Fibroblast of lung (primary cell): ENCODE measurements around the gene MDFIC. TPM values are rescaled to one million over a fixed set of nuclear protein-coding genes. Genes with fewer than 3 reads are reported as not detected.

Experiments
- DNase-seq, 2 donors: peaks; one replicate each; pipeline versions ENCODE4 v3.0.0 to v3.0.0-alpha.2; 2010; ENCODE audit warnings: low read depth in 2 of 2
- H2AFZ ChIP-seq: 2 replicates; pipeline ENCODE4 v1.5.1; 2012; ENCODE audit warnings: low read length, control low read depth, inconsistent platforms
- H3K27ac ChIP-seq: 2 replicates; pipeline ENCODE4 v1.5.1; 2011; ENCODE audit warnings: low read length, control low read depth; ENCODE audit not compliant: insufficient read depth
- H3K27me3 ChIP-seq: 2 replicates; pipeline ENCODE4 v1.5.1; 2011; ENCODE audit warnings: mild to moderate bottlenecking, low read length; ENCODE audit not compliant: control insufficient read depth, insufficient read depth
- H3K36me3 ChIP-seq: 2 replicates; pipeline ENCODE4 v1.5.1; 2011; ENCODE audit warnings: low read length; ENCODE audit not compliant: control insufficient read depth, insufficient read depth
- H3K4me1 ChIP-seq: 2 replicates; pipeline ENCODE4 v1.5.1; 2011; ENCODE audit warnings: low read length; ENCODE audit not compliant: control insufficient read depth, insufficient read depth; ENCODE audit errors: extremely low read depth
- H3K4me2 ChIP-seq: 2 replicates; pipeline ENCODE4 v1.5.1; 2011; ENCODE audit warnings: low read length, control low read depth; ENCODE audit not compliant: insufficient read depth; ENCODE audit errors: extremely low read depth
- H3K4me3 ChIP-seq, 4 experiments: fragments of 200-600 bp in 1 of 4; sonication (generic) in 1 of 4; replicated peaks in 1 of 4; 2 replicates each; pipeline ENCODE4 v1.5.1; 2011 to 2016; ENCODE audit warnings: low read length in 4 of 4, low read depth in 3 of 4, mild to moderate bottlenecking in 3 of 4, control low read depth in 2 of 4, inconsistent platforms in 1 of 4, mixed read lengths in 1 of 4; ENCODE audit not compliant: insufficient read depth in 1 of 4; ENCODE audit errors: control extremely low read depth in 1 of 4
- H3K79me2 ChIP-seq: 2 replicates; pipeline ENCODE4 v1.5.1; 2012; ENCODE audit warnings: mild to moderate bottlenecking, low read length, inconsistent platforms; ENCODE audit not compliant: control insufficient read depth, insufficient read depth
- H3K9ac ChIP-seq: 2 replicates; pipeline ENCODE4 v1.5.1; 2011; ENCODE audit warnings: mild to moderate bottlenecking, low read length, control low read depth; ENCODE audit not compliant: insufficient read depth
- H3K9me3 ChIP-seq: 2 replicates; pipeline ENCODE4 v1.5.1; 2012; ENCODE audit warnings: low read depth, low read length; ENCODE audit not compliant: control insufficient read depth, insufficient read depth
- H4K20me1 ChIP-seq: 2 replicates; pipeline ENCODE4 v1.5.1; 2011; ENCODE audit warnings: low read length; ENCODE audit not compliant: control insufficient read depth, insufficient read depth; ENCODE audit errors: extremely low read depth
- EZH2 ChIP-seq: IDR thresholded peaks from 2 replicates; pipeline ENCODE4 v1.5.1; 2012; ENCODE audit warnings: low read length, control low read depth, mild to moderate bottlenecking; ENCODE audit errors: missing control alignments
- polyA plus RNA-seq, 2 donors: library from polyadenylated mRNA; depleted of rRNA in 1 of 2; stranded (reverse) in 1 of 2; unstranded in 1 of 2; fragments of >200 nt; gene quantifications; 2 replicates each; pipeline ENCODE4 v1.2.1, GENCODE V29; 2011 to 2012; ENCODE audit warnings: missing spikeins in 1 of 2
- total RNA-seq: library from RNA; depleted of rRNA; stranded (reverse); fragments of >200 nt; gene quantifications from 2 replicates; pipeline ENCODE4 v1.2.1, GENCODE V29; 2014
- TF ChIP-seq, protein P1 (sequence below), 2 donors: IDR thresholded peaks in 1 of 2; conservative IDR thresholded peaks in 1 of 2; 1 replicate in 1 of 2; 2 replicates in 1 of 2; pipeline ENCODE4 v1.5.1; 2011 to 2012; ENCODE audit warnings: low read length in 2 of 2, control low read depth in 1 of 2, inconsistent platforms in 1 of 2, low read depth in 1 of 2, mild to moderate bottlenecking in 1 of 2

MDFIC gene
- total and polyA plus RNA-seq, 2 donors (not counting 1 experiment from before 2014, with no cell fraction given) = 38.7 to 67.4 TPM

DNA sequence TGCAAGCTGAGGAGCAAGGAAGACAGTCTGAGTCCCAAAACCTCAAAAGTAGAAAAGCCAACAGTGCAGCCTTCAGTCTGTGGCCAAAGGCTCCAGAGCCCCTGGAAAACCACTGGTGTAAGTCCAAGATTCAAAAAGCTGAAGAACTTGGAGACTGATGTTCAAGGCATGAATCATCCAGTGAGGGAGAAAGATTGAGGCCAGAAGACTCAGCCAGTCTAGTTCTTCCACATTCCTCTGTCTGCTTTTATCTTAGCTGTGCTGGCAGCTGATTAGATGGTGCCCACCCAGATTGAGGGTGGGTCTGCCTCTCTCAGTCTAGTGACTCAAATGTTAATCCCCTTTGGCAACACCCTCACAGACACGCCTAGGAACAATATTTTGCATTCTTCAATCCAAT, 20.1 kb upstream of the MDFIC start:
- DNase-seq = peak in 1 of 2 donors; percentile 87
- Histone ChIP-seq H4K20me1 (no peaks in the 10 kb centered on the region), H3K4me1 (no peaks in the 10 kb centered on the region)

GRCh38 chr7:114903131-114903530, 18.8 kb upstream of the MDFIC start:
- Histone ChIP-seq H2AFZ (no peak overlapping the region), H3K9ac (no peak overlapping the region), H3K27ac (no peak overlapping the region), H3K9me3 (no peaks in the 10 kb centered on the region), H4K20me1 (no peaks in the 10 kb centered on the region), H3K4me2 (no peak overlapping the region), H3K79me2 (no peaks in the 10 kb centered on the region), H3K27me3 (no peaks in the 10 kb centered on the region), H3K36me3 (no peaks in the 10 kb centered on the region), H3K4me3 (no peak overlapping the region), H3K4me1 (no peaks in the 10 kb centered on the region)
- TF ChIP-seq, protein P1, sequence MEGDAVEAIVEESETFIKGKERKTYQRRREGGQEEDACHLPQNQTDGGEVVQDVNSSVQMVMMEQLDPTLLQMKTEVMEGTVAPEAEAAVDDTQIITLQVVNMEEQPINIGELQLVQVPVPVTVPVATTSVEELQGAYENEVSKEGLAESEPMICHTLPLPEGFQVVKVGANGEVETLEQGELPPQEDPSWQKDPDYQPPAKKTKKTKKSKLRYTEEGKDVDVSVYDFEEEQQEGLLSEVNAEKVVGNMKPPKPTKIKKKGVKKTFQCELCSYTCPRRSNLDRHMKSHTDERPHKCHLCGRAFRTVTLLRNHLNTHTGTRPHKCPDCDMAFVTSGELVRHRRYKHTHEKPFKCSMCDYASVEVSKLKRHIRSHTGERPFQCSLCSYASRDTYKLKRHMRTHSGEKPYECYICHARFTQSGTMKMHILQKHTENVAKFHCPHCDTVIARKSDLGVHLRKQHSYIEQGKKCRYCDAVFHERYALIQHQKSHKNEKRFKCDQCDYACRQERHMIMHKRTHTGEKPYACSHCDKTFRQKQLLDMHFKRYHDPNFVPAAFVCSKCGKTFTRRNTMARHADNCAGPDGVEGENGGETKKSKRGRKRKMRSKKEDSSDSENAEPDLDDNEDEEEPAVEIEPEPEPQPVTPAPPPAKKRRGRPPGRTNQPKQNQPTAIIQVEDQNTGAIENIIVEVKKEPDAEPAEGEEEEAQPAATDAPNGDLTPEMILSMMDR (conservative IDR thresholded peaks at IDR 0.05 in 1 of 2, IDR thresholded peaks at IDR 0.05 in 1 of 2; ENCODE audit: low read depth in 1 of 2, low read length in 2 of 2) = no peak
- DNase-seq = no peak

More for the DNA sequence above, 20.1 kb upstream of the MDFIC start:
- H3K4me2 ChIP-seq = no peak overlapping the region
- H3K4me3 ChIP-seq = no peak overlapping the region
- H3K27me3 ChIP-seq = no peaks in the 10 kb centered on the region
- H3K79me2 ChIP-seq = no peaks in the 10 kb centered on the region
- no peak overlapping the region for H2AFZ ChIP-seq
- H3K27ac ChIP-seq = no peak overlapping the region
- no peaks in the 10 kb centered on the region for H3K9me3 ChIP-seq
- H3K9ac ChIP-seq = no peak overlapping the region
- H3K36me3 ChIP-seq = no peaks in the 10 kb centered on the region
- no peak for TF ChIP-seq EZH2
- TF ChIP-seq, protein P1 (conservative IDR thresholded peaks at IDR 0.05 in 1 of 2, IDR thresholded peaks at IDR 0.05 in 1 of 2; ENCODE audit: low read depth in 1 of 2, low read length in 2 of 2) = no peak

DNA sequence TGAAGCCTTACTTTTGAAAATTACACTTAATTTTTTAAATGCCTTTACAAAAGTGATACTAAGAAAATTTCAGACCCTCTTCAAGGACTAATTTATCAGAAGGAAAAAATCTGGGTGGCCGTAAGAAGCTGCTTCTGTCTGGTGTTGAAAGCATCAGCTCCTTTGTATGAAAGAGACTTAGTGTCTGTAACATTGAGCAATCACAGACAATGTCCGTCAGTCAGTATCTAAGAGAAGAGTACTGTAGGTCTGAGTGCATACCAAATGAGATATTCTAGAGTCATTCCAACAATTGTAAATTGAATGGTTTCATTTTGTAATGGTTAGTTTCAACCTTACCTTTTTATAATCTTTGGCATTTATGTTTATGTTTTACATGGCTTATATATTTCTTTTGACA, 11.1 kb upstream of the MDFIC start:
- no peaks in the 10 kb centered on the region for H3K36me3 ChIP-seq

More for the DNA sequence above, 11.1 kb upstream of the MDFIC start:
- no peaks in the 10 kb centered on the region for H3K9me3 ChIP-seq
- no peak for DNase-seq
- H3K4me2 ChIP-seq = no peak overlapping the region
- no peak overlapping the region for H3K27ac ChIP-seq
- no peaks in the 10 kb centered on the region for H3K79me2 ChIP-seq
- H4K20me1 ChIP-seq = no peaks in the 10 kb centered on the region
- no peak overlapping the region for H3K9ac ChIP-seq
- TF ChIP-seq EZH2 = no peak
- TF ChIP-seq, protein P1 (conservative IDR thresholded peaks at IDR 0.05 in 1 of 2, IDR thresholded peaks at IDR 0.05 in 1 of 2; ENCODE audit: low read depth in 1 of 2, low read length in 2 of 2) = no peak
- no peaks in the 10 kb centered on the region for H3K27me3 ChIP-seq
- no peaks in the 10 kb centered on the region for H3K4me1 ChIP-seq
- no peak overlapping the region for H3K4me3 ChIP-seq
- no peak overlapping the region for H2AFZ ChIP-seq
